HepG2 (cell line): Measurements from ENCODE around the gene RMDN2. TPM values are rescaled to one million over a fixed set of nuclear protein-coding genes. Genes with fewer than 3 reads are reported as not detected.

Experiments used
- ATAC-seq: fragments of 200-7000 bp; cut with Tn5 transposase; 3 replicates; pipeline ENCODE4 v1.9.1; 2020; ENCODE audit warnings: mild to moderate bottlenecking, moderate library complexity
- BruUV-seq: library from RNA; stranded (reverse); fragments of 400-500 nt; replicated peaks from 2 replicates; lab custom pipeline; 2021; lab: Mats Ljungman, UMichigan
- CTCF ChIA-PET: fragments of 300-600 bp; formaldehyde crosslinking; extraction: SDS; loops from one replicate; lab custom pipeline; 2021; ENCODE audit warnings: low total read pairs, inconsistent platforms, low intra/inter-chr PET ratio; lab: Yijun Ruan, JAX
- POLR2A ChIA-PET: fragments of 350-600 bp; sonication (Branson Sonifier 250); formaldehyde crosslinking; loops from one replicate; lab custom pipeline; 2020; ENCODE audit warnings: antibody characterized with exemption, inconsistent platforms; lab: Yijun Ruan, JAX
- DNase-seq: peaks from one replicate; pipeline ENCODE4 v3.0.0-alpha.2; 2015; ENCODE audit warnings: low spot score
- FAIRE-seq: peaks from 3 replicates; lab custom pipeline; 2011; peaks lifted over from hg19 to GRCh38; lab: Jason Lieb, UNC
- H2AFZ ChIP-seq: one replicate; pipeline ENCODE4 v1.6.1; 2011; ENCODE audit warnings: low read length, inconsistent platforms
- H3K27ac ChIP-seq: fragments of 300-600 bp; 3 replicates; pipeline ENCODE4 v1.8.0; 2011; ENCODE audit warnings: mixed run types, mild to moderate bottlenecking, mixed read lengths, low read length, inconsistent platforms; ENCODE audit not compliant: insufficient read depth; ENCODE audit errors: extremely low read length
- H3K27me3 ChIP-seq, 2 experiments: fragments of 200-600 bp in 1 of 2; 2 replicates in 1 of 2; 3 replicates in 1 of 2; pipeline versions ENCODE4 v1.6.0 to v1.8.0; 2011; ENCODE audit warnings: low read length in 2 of 2, mild to moderate bottlenecking in 2 of 2, moderate library complexity in 2 of 2, inconsistent platforms in 1 of 2; ENCODE audit not compliant: insufficient read depth in 2 of 2, control insufficient read depth in 1 of 2
- H3K36me3 ChIP-seq, 2 experiments: fragments of 200-600 bp in 1 of 2; replicated peaks in 1 of 2; 2 replicates in 1 of 2; 3 replicates in 1 of 2; pipeline versions ENCODE4 v1.5.1 to v1.8.0; 2011; ENCODE audit warnings: low read length in 2 of 2, inconsistent platforms in 1 of 2; ENCODE audit not compliant: insufficient read depth in 2 of 2, control insufficient read depth in 1 of 2
- H3K4me1 ChIP-seq: 2 replicates; pipeline ENCODE4 v1.5.1; 2012; ENCODE audit warnings: low read length, inconsistent platforms; ENCODE audit not compliant: insufficient read depth
- H3K4me2 ChIP-seq: 2 replicates; pipeline ENCODE4 v1.6.0; 2011; ENCODE audit warnings: low read depth, low read length, inconsistent platforms
- H3K4me3 ChIP-seq, 3 experiments: fragments of 200-600 bp in 1 of 3; sonication (generic), shearing (Covaris generic) in 1 of 3; replicated peaks in 1 of 3; 2 replicates each; pipeline ENCODE4 v1.5.1; 2011 to 2016; ENCODE audit warnings: low read length in 3 of 3, inconsistent platforms in 2 of 3, low read depth in 2 of 3, mild to moderate bottlenecking in 2 of 3, control low read depth in 1 of 3, mixed read lengths in 1 of 3; ENCODE audit not compliant: insufficient read depth in 1 of 3
- H3K79me2 ChIP-seq: one replicate; pipeline ENCODE4 v1.6.1; 2011; ENCODE audit warnings: low read length, inconsistent platforms; ENCODE audit not compliant: insufficient read depth
- H3K9ac ChIP-seq: 2 replicates; pipeline ENCODE4 v1.6.0; 2011; ENCODE audit warnings: mild to moderate bottlenecking, low read depth, low read length, inconsistent platforms; ENCODE audit not compliant: insufficient read depth
- H3K9me3 ChIP-seq: 2 replicates; pipeline ENCODE4 v1.5.1; 2012; ENCODE audit warnings: mild to moderate bottlenecking, low read length
- H4K20me1 ChIP-seq: 2 replicates; pipeline ENCODE4 v1.6.0; 2011; ENCODE audit warnings: inconsistent platforms, mild to moderate bottlenecking, low read length, moderate library complexity; ENCODE audit not compliant: insufficient read depth
- FOXP1 ChIP-seq, 2 experiments: fragments of 450-650 bp in 1 of 2; IDR thresholded peaks; 2 replicates each; pipeline ENCODE4 v1.6.1; 2017 to 2018; ENCODE audit warnings: antibody characterized with exemption in 1 of 2
- HDAC2 ChIP-seq: sonication (generic); formaldehyde crosslinking; IDR thresholded peaks from 2 replicates; pipeline ENCODE4 v1.4.0; 2020; ENCODE audit warnings: missing genetic modification reagents
- ZFAT ChIP-seq: sonication (generic); formaldehyde crosslinking; conservative IDR thresholded peaks from 2 replicates; pipeline ENCODE4 v1.8.1; 2023; ENCODE audit warnings: missing genetic modification reagents, inconsistent platforms
- ZNF614 ChIP-seq: IDR thresholded peaks from 2 replicates; pipeline ENCODE4 v1.6.1; 2018; ENCODE audit warnings: missing biosample characterization, missing genetic modification reagents, inconsistent platforms, borderline replicate concordance
- ZNF737 ChIP-seq: sonication (generic); formaldehyde crosslinking; IDR thresholded peaks from 2 replicates; pipeline ENCODE4 v1.5.0; 2020; ENCODE audit warnings: missing genetic modification reagents, mild to moderate bottlenecking, borderline replicate concordance
- WGBS: methylation state at CpG from one replicate; pipeline ENCODE4 v1.1.6; 2017; ENCODE audit warnings: low lambda C conversion rate; 5-methylcytosine and 5-hydroxymethylcytosine counted together
- in situ Hi-C: cut with HindIII; loops from 2 replicates; pipeline ENCODE4 v1.10.0; 2017; ENCODE audit warnings: low pct_unique_long_range_greater_than_20kb; ENCODE audit not compliant: extremely low pct_ligation_motif_present
- intact Hi-C: fragments of 100-400 bp; cut with micrococcal nuclease; formaldehyde crosslinking; loops from one replicate; pipeline ENCODE4 v1.10.0; 2022; ENCODE audit not compliant: unreplicated experiment
- polyA plus RNA-seq, 8 experiments: library from polyadenylated mRNA; depleted of rRNA in 3 of 8; stranded (reverse) in 7 of 8; unstranded in 1 of 8; fragments of >200 nt; fragmentation: Illumina TruSeq in 4 of 8; extraction: Trizol in 4 of 8; gene quantifications; 2 replicates each; pipeline versions ENCODE4 v1.2.1 to v1.2.3, GENCODE V29; 2011 to 2016; ENCODE audit warnings: low read depth in 4 of 8, missing spikeins in 1 of 8, mixed read lengths in 1 of 8; ENCODE audit not compliant: insufficient read depth in 1 of 8
- total RNA-seq, 5 experiments: library from RNA; depleted of rRNA; stranded (reverse); fragments of >200 nt; fragmentation: Illumina TruSeq; extraction: Trizol; gene quantifications; 2 replicates each; pipeline ENCODE4 v1.2.3, GENCODE V29; 2016; ENCODE audit warnings: low read depth in 1 of 5
- TF ChIP-seq, protein P1 (sequence below): sonication (generic); formaldehyde crosslinking; IDR thresholded peaks from one replicate; pipeline ENCODE4 v1.5.1; 2020; ENCODE audit warnings: mild to moderate bottlenecking, missing genetic modification reagents; ENCODE audit errors: not compliant biosample characterization
- TF ChIP-seq, protein P2 (sequence below): sonication (generic); formaldehyde crosslinking; IDR thresholded peaks from 2 replicates; pipeline ENCODE4 v1.4.0; 2020; ENCODE audit warnings: missing genetic modification reagents
- TF ChIP-seq, protein P3 (sequence below): sonication (generic); formaldehyde crosslinking; conservative IDR thresholded peaks from 2 replicates; pipeline ENCODE4 v1.4.0; 2020; ENCODE audit warnings: missing genetic modification reagents
- TF ChIP-seq, protein P4 (sequence below): IDR thresholded peaks from 2 replicates; pipeline ENCODE4 v1.6.1; 2016; ENCODE audit warnings: mild to moderate bottlenecking, missing biosample characterization, missing genetic modification reagents

RMDN2 gene
- total and polyA plus RNA-seq, 2 of the 13 experiments (the other 11 are each of a cell fraction or from before 2014, with no cell fraction given): 2.3 to 8.9 TPM

DNA sequence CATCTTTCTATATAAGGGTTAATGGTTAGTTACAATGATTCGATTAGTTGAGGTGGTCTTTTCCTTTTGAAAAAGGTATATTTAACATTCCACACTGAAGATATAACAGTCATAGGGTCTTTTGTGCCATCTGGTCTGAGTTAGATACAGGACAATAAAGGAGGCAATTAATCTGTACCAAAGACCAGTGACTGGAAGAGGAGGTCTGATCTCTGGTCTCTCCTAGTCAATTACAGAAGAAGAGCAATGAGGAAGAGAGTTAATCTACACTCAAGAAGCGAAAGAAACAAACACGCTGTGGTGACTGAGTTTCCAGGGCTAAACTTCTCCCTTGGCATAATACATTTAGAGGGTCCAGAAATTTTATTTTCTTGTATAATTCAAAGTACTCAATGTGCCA lies 20.7 kb upstream of the RMDN2 start (continued):
- TF ChIP-seq, protein P1, sequence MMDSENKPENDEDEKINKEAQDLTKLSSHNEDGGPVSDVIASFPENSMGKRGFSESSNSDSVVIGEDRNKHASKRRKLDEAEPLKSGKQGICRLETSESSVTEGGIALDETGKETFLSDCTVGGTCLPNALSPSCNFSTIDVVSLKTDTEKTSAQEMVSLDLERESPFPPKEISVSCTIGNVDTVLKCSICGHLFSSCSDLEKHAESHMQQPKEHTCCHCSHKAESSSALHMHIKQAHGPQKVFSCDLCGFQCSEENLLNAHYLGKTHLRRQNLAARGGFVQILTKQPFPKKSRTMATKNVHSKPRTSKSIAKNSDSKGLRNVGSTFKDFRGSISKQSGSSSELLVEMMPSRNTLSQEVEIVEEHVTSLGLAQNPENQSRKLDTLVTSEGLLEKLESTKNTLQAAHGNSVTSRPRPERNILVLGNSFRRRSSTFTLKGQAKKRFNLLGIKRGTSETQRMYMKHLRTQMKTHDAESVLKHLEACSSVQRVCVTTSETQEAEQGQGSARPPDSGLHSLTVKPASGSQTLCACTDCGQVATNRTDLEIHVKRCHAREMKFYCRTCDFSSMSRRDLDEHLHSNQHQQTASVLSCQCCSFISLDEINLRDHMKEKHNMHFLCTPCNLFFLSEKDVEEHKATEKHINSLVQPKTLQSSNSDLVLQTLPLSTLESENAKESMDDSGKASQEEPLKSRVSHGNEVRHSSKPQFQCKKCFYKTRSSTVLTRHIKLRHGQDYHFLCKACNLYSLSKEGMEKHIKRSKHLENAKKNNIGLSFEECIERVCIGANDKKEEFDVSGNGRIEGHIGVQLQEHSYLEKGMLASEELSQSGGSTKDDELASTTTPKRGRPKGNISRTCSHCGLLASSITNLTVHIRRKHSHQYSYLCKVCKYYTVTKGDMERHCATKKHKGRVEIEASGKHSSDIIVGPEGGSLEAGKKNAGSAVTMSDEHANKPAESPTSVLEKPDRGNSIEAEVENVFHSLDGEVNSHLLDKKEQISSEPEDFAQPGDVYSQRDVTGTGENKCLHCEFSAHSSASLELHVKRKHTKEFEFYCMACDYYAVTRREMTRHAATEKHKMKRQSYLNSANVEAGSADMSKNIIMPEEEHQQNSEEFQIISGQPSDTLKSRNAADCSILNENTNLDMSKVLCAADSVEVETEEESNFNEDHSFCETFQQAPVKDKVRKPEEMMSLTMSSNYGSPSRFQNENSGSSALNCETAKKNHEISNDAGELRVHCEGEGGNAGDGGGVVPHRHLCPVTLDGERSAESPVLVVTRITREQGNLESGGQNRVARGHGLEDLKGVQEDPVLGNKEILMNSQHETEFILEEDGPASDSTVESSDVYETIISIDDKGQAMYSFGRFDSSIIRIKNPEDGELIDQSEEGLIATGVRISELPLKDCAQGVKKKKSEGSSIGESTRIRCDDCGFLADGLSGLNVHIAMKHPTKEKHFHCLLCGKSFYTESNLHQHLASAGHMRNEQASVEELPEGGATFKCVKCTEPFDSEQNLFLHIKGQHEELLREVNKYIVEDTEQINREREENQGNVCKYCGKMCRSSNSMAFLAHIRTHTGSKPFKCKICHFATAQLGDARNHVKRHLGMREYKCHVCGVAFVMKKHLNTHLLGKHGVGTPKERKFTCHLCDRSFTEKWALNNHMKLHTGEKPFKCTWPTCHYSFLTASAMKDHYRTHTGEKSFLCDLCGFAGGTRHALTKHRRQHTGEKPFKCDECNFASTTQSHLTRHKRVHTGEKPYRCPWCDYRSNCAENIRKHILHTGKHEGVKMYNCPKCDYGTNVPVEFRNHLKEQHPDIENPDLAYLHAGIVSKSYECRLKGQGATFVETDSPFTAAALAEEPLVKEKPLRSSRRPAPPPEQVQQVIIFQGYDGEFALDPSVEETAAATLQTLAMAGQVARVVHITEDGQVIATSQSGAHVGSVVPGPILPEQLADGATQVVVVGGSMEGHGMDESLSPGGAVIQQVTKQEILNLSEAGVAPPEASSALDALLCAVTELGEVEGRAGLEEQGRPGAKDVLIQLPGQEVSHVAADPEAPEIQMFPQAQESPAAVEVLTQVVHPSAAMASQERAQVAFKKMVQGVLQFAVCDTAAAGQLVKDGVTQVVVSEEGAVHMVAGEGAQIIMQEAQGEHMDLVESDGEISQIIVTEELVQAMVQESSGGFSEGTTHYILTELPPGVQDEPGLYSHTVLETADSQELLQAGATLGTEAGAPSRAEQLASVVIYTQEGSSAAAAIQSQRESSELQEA (CRISPR knock-in tag): no peak
- TF ChIP-seq, all 625 proteins: peak for 0

DNA sequence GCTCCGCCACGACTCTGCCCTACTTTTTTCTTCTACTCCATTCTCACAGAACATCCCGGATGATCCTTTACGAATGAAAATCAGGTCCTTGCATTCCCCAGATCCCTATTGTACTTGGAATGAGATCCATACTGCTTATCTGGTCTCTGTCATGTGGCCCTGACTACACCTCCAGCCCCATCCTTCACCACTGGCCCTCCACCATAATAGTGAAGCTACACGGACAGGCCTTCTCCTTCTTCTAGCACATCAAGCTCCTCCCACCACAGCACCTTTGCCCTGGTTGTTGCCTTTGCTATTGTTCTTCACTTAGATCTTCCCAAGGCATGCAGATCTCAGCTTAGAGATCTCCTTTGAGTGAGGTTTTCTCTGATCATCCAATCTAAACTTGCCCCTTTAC lies 20.1 kb upstream of the RMDN2 start:
- DNase-seq: no peak

More for the DNA sequence above, 20.1 kb upstream of the RMDN2 start:
- WGBS: 59% methylated on average over 5 of the region's 5 CpGs
- in situ Hi-C loops (no loop called here), intact Hi-C loops (no loop called here)
- ChIA-PET POLR2A (no interaction called here), CTCF (no interaction called here)
- Histone ChIP-seq H3K27ac (no peak overlapping the region), H4K20me1 (no peaks in the 10 kb centered on the region), H3K4me3 (no peak overlapping the region), H3K36me3 (no peaks in the 10 kb centered on the region), H3K4me2 (no peak overlapping the region), H2AFZ (no peak overlapping the region), H3K79me2 (no peaks in the 10 kb centered on the region), H3K4me1 (no peaks in the 10 kb centered on the region), H3K27me3 (no peaks in the 10 kb centered on the region), H3K9ac (no peak overlapping the region), H3K9me3 (no peaks in the 10 kb centered on the region)
- TF ChIP-seq, protein P2, sequence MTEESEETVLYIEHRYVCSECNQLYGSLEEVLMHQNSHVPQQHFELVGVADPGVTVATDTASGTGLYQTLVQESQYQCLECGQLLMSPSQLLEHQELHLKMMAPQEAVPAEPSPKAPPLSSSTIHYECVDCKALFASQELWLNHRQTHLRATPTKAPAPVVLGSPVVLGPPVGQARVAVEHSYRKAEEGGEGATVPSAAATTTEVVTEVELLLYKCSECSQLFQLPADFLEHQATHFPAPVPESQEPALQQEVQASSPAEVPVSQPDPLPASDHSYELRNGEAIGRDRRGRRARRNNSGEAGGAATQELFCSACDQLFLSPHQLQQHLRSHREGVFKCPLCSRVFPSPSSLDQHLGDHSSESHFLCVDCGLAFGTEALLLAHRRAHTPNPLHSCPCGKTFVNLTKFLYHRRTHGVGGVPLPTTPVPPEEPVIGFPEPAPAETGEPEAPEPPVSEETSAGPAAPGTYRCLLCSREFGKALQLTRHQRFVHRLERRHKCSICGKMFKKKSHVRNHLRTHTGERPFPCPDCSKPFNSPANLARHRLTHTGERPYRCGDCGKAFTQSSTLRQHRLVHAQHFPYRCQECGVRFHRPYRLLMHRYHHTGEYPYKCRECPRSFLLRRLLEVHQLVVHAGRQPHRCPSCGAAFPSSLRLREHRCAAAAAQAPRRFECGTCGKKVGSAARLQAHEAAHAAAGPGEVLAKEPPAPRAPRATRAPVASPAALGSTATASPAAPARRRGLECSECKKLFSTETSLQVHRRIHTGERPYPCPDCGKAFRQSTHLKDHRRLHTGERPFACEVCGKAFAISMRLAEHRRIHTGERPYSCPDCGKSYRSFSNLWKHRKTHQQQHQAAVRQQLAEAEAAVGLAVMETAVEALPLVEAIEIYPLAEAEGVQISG (CRISPR knock-in tag): no peak
- no peak for TF ChIP-seq ZFAT (CRISPR knock-in tag)
- no peak for TF ChIP-seq ZNF614 (CRISPR knock-in tag)
- TF ChIP-seq, protein P3, sequence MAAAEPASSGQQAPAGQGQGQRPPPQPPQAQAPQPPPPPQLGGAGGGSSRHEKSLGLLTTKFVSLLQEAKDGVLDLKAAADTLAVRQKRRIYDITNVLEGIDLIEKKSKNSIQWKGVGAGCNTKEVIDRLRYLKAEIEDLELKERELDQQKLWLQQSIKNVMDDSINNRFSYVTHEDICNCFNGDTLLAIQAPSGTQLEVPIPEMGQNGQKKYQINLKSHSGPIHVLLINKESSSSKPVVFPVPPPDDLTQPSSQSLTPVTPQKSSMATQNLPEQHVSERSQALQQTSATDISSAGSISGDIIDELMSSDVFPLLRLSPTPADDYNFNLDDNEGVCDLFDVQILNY (CRISPR knock-in tag): no peak
- TF ChIP-seq ZNF737: no peak
- no peak for TF ChIP-seq HDAC2 (CRISPR knock-in tag)
- TF ChIP-seq, protein P4, sequence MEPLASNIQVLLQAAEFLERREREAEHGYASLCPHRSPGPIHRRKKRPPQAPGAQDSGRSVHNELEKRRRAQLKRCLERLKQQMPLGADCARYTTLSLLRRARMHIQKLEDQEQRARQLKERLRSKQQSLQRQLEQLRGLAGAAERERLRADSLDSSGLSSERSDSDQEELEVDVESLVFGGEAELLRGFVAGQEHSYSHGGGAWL (CRISPR knock-in tag): no peak
- TF ChIP-seq FOXP1 (IDR thresholded peaks at IDR 0.05): no peak
- no peak for TF ChIP-seq FOXP1 (CRISPR knock-in tag; IDR thresholded peaks at IDR 0.05)
- BruUV-seq: no TSS peak
- ATAC-seq (no peak), FAIRE-seq (no peak)
